PFSK-1 (cell line): ENCODE measurements around the gene SESN2.

Source experiments
- POLR2AphosphoS5 ChIP-seq: IDR thresholded peaks from 2 replicates; pipeline ENCODE4 v1.6.1; 2012; ENCODE audit warnings: low read depth, mild to moderate bottlenecking, control low read depth, low read length, moderate library complexity
- TF ChIP-seq, protein P1 (sequence below), 2 experiments: IDR thresholded peaks; 2 replicates each; pipeline versions ENCODE4 v1.6.1 to v1.8.0; 2011 to 2012; ENCODE audit warnings: low read depth in 2 of 2, low read length in 2 of 2, control low read depth in 1 of 2, inconsistent platforms in 1 of 2, mild to moderate bottlenecking in 1 of 2, moderate library complexity in 1 of 2; ENCODE audit not compliant: insufficient read depth in 1 of 2

- TF ChIP-seq, protein P1, sequence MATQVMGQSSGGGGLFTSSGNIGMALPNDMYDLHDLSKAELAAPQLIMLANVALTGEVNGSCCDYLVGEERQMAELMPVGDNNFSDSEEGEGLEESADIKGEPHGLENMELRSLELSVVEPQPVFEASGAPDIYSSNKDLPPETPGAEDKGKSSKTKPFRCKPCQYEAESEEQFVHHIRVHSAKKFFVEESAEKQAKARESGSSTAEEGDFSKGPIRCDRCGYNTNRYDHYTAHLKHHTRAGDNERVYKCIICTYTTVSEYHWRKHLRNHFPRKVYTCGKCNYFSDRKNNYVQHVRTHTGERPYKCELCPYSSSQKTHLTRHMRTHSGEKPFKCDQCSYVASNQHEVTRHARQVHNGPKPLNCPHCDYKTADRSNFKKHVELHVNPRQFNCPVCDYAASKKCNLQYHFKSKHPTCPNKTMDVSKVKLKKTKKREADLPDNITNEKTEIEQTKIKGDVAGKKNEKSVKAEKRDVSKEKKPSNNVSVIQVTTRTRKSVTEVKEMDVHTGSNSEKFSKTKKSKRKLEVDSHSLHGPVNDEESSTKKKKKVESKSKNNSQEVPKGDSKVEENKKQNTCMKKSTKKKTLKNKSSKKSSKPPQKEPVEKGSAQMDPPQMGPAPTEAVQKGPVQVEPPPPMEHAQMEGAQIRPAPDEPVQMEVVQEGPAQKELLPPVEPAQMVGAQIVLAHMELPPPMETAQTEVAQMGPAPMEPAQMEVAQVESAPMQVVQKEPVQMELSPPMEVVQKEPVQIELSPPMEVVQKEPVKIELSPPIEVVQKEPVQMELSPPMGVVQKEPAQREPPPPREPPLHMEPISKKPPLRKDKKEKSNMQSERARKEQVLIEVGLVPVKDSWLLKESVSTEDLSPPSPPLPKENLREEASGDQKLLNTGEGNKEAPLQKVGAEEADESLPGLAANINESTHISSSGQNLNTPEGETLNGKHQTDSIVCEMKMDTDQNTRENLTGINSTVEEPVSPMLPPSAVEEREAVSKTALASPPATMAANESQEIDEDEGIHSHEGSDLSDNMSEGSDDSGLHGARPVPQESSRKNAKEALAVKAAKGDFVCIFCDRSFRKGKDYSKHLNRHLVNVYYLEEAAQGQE (IDR thresholded peaks at IDR 0.05; ENCODE audit: insufficient read depth in 1 of 2, low read depth in 2 of 2, low read length in 2 of 2) = no peak
- no peak for TF ChIP-seq POLR2AphosphoS5
Measured at GRCh38 chr1:28296401-28297261, 37.3 kb downstream of the SESN2 start.
